IMR-90 (cell line): ENCODE measurements around the gene CPNE6. TPM values are rescaled to one million over a fixed set of nuclear protein-coding genes. Genes with fewer than 3 reads are reported as not detected.

Experiments
- ATAC-seq: fragments of 200-7000 bp; cut with Tn5 transposase; 2 replicates; pipeline ENCODE4 v1.9.1; 2020; ENCODE audit warnings: low read depth, mild to moderate bottlenecking, moderate library complexity
- BruUV-seq: library from RNA; stranded (reverse); fragments of 400-500 nt; replicated peaks from 2 replicates; lab custom pipeline; 2021; lab: Mats Ljungman, UMichigan
- CTCF ChIA-PET: fragments of 300-600 bp; formaldehyde crosslinking; extraction: SDS; loops from one replicate; lab custom pipeline; 2021; ENCODE audit warnings: antibody characterized with exemption; lab: Yijun Ruan, JAX
- POLR2A ChIA-PET: fragments of 300-600 bp; sonication (Branson Sonifier 250); formaldehyde crosslinking; loops from one replicate; lab custom pipeline; 2022; ENCODE audit warnings: antibody characterized with exemption; ENCODE audit not compliant: unreplicated experiment; lab: Charles Lee
- DNase-seq: peaks from one replicate; pipeline ENCODE4 v3.0.0; 2013
- H2AFZ ChIP-seq: replicated peaks from 2 replicates; pipeline ENCODE3; 2013; ENCODE audit warnings: low read length, mild to moderate bottlenecking; ENCODE audit not compliant: poor library complexity
- H2AK5ac ChIP-seq: 2 replicates; pipeline ENCODE4 v1.6.1; 2013; ENCODE audit warnings: low read depth, low read length, inconsistent platforms
- H2AK9ac ChIP-seq: replicated peaks from 2 replicates; pipeline ENCODE3; 2013; ENCODE audit warnings: mild to moderate bottlenecking, low read depth, low read length, moderate library complexity; ENCODE audit not compliant: poor library complexity
- H2BK120ac ChIP-seq: 2 replicates; pipeline ENCODE4 v1.6.1; 2013; ENCODE audit warnings: low read depth, low read length, inconsistent platforms
- H2BK15ac ChIP-seq: 3 replicates; pipeline ENCODE4 v1.6.1; 2013; ENCODE audit warnings: low read depth, low read length, inconsistent platforms
- H2BK20ac ChIP-seq: 2 replicates; pipeline ENCODE4 v1.6.1; 2013; ENCODE audit warnings: low read depth, mild to moderate bottlenecking, inconsistent platforms, low read length, moderate library complexity
- H2BK5ac ChIP-seq: 2 replicates; pipeline ENCODE4 v1.6.1; 2013; ENCODE audit warnings: mild to moderate bottlenecking, low read depth, low read length, inconsistent platforms; ENCODE audit not compliant: poor library complexity, severe bottlenecking
- H3K14ac ChIP-seq: replicated peaks from 2 replicates; pipeline ENCODE4 v1.6.1; 2013; ENCODE audit warnings: low read depth, low read length, inconsistent platforms
- H3K18ac ChIP-seq: 2 replicates; pipeline ENCODE4 v1.6.1; 2013; ENCODE audit warnings: low read depth, low read length, control low read depth
- H3K23ac ChIP-seq: 2 replicates; pipeline ENCODE4 v1.6.1; 2013; ENCODE audit warnings: low read depth, low read length, inconsistent platforms
- H3K27ac ChIP-seq: 2 replicates; pipeline ENCODE4 v1.5.1; 2013; ENCODE audit warnings: mild to moderate bottlenecking, control low read depth, low read length; ENCODE audit not compliant: insufficient read depth
- H3K27me3 ChIP-seq: 2 replicates; pipeline ENCODE4 v1.6.1; 2013; ENCODE audit warnings: low read length; ENCODE audit not compliant: control insufficient read depth, insufficient read depth
- H3K36me3 ChIP-seq: 2 replicates; pipeline ENCODE4 v1.6.1; 2013; ENCODE audit warnings: low read length, mixed read lengths; ENCODE audit not compliant: control insufficient read depth, insufficient read depth
- H3K4ac ChIP-seq: 2 replicates; pipeline ENCODE4 v1.6.1; 2013; ENCODE audit warnings: low read depth, low read length, inconsistent platforms
- H3K4me1 ChIP-seq: 2 replicates; pipeline ENCODE4 v1.6.1; 2013; ENCODE audit warnings: low read length, mixed read lengths; ENCODE audit not compliant: control insufficient read depth, insufficient read depth
- H3K4me2 ChIP-seq: 2 replicates; pipeline ENCODE4 v1.6.1; 2013; ENCODE audit warnings: low read depth, mild to moderate bottlenecking, control low read depth, low read length, moderate library complexity
- H3K4me3 ChIP-seq: 2 replicates; pipeline ENCODE4 v1.5.1; 2013; ENCODE audit warnings: low read depth, mild to moderate bottlenecking, control low read depth, low read length, moderate library complexity; ENCODE audit not compliant: insufficient read depth
- H3K56ac ChIP-seq: 2 replicates; pipeline ENCODE4 v1.6.1; 2013; ENCODE audit warnings: low read length, inconsistent platforms; ENCODE audit not compliant: insufficient read depth; ENCODE audit errors: extremely low read depth
- H3K79me1 ChIP-seq, 2 experiments: 2 replicates each; pipeline ENCODE4 v1.6.1; 2013; ENCODE audit warnings: low read length in 2 of 2, inconsistent platforms in 1 of 2, low read depth in 1 of 2
- H3K9ac ChIP-seq: 2 replicates; pipeline ENCODE4 v1.6.1; 2013; ENCODE audit warnings: low read depth, low read length, control low read depth
- H3K9me1 ChIP-seq: 2 replicates; pipeline ENCODE4 v1.6.1; 2013; ENCODE audit warnings: low read length, inconsistent platforms; ENCODE audit not compliant: insufficient read depth
- H3K9me3 ChIP-seq: 2 replicates; pipeline ENCODE4 v1.6.1; 2013; ENCODE audit warnings: low read length; ENCODE audit not compliant: control insufficient read depth, insufficient read depth
- H4K20me1 ChIP-seq: 2 replicates; pipeline ENCODE4 v1.6.1; 2013; ENCODE audit warnings: low read length, inconsistent platforms; ENCODE audit not compliant: insufficient read depth
- H4K5ac ChIP-seq: 2 replicates; pipeline ENCODE4 v1.6.1; 2013; ENCODE audit warnings: mild to moderate bottlenecking, low read depth, low read length, control low read depth
- H4K8ac ChIP-seq, 2 experiments: 2 replicates each; pipeline ENCODE4 v1.6.1; 2013; ENCODE audit warnings: low read depth in 2 of 2, low read length in 2 of 2, control low read depth in 1 of 2, inconsistent platforms in 1 of 2
- H4K91ac ChIP-seq: 2 replicates; pipeline ENCODE4 v1.6.1; 2013; ENCODE audit warnings: low read depth, low read length, inconsistent platforms; ENCODE audit not compliant: insufficient read depth
- RAD21 ChIP-seq: IDR thresholded peaks from 2 replicates; pipeline ENCODE4 v1.6.1; 2012; ENCODE audit warnings: low read length, improper control_type of control experiment
- RCOR1 ChIP-seq: IDR thresholded peaks from 2 replicates; pipeline ENCODE4 v1.6.1; 2012; ENCODE audit warnings: mild to moderate bottlenecking, low read length, improper control_type of control experiment; ENCODE audit not compliant: insufficient replicate concordance
- WGBS, 2 experiments: methylation state at CpG; one replicate each; pipeline versions ENCODE4 v1.1.5 to v1.1.7; 2013; ENCODE audit warnings: missing lambda C conversion rate in 2 of 2; ENCODE audit not compliant: insufficient read length in 1 of 2; ENCODE audit errors: extremely low coverage in 2 of 2; 5-methylcytosine and 5-hydroxymethylcytosine counted together
- dilution Hi-C: fragments of 300-500 bp; cut with HindIII; formaldehyde crosslinking; loops from one replicate; pipeline ENCODE4 v1.14.3; 2018; ENCODE audit warnings: low sequenced_read_pairs; ENCODE audit not compliant: unreplicated experiment
- in situ Hi-C: fragments of 300-500 bp; cut with MboI; formaldehyde crosslinking; loops from 3 replicates; pipeline ENCODE4 v1.14.3; 2019; ENCODE audit warnings: low sequenced_read_pairs, inconsistent platforms, mixed read lengths
- intact Hi-C: fragments of 100-400 bp; cut with micrococcal nuclease; formaldehyde crosslinking; loops from 2 replicates; pipeline ENCODE4 v1.10.0; 2022
- polyA plus RNA-seq, 3 experiments: library from polyadenylated mRNA; depleted of rRNA; stranded (reverse); fragments of >200 nt; gene quantifications; 2 replicates each; pipeline ENCODE4 v1.2.3, GENCODE V29; 2012; ENCODE audit warnings: low replicate concordance in 1 of 3
- total RNA-seq: library from RNA; depleted of rRNA; stranded (reverse); fragments of >200 nt; gene quantifications from 2 replicates; pipeline ENCODE4 v1.2.3, GENCODE V29; 2012
- TF ChIP-seq, protein P1 (sequence below): fragments of 150-350 bp; IDR thresholded peaks from 2 replicates; pipeline ENCODE4 v1.6.1; 2016; ENCODE audit warnings: low read depth, mild to moderate bottlenecking, low read length, moderate library complexity, borderline replicate concordance

Gene CPNE6
- total and polyA plus RNA-seq, 2 of the 4 experiments (the other 2 are of a cell fraction): not detected

DNA sequence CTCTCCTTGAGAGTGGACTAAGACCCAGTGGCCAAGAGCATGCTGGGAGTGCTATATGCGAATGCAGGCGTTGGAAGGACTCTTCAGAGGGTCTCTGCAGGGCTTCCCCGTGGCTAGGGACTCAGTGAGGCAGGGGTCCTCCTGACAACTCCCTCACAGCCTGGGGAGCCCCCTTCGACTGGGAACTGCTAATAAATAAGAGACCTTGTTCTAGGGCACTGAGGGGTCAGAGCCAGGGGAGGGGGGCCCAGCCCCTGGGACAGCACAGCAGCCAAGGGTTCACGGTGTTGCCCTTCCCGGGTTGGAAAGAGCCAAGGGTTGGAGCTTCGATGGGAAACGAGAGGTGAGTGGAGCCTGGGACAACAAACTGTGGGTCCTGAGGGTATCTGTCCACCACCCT, 6.0 kb upstream of the CPNE6 start:
- dilution Hi-C loops: no loop called here
- Histone ChIP-seq H3K56ac (no peak overlapping the region), H3K4me3 (no peak overlapping the region), H3K9me1 (no peaks in the 10 kb centered on the region), H2BK5ac (no peak overlapping the region), H3K4me2 (no peak overlapping the region), H2AK5ac (no peak overlapping the region), H3K4me1 (no peaks in the 10 kb centered on the region), H4K5ac (no peak overlapping the region), H2BK20ac (no peak overlapping the region), H2BK15ac (no peak overlapping the region), H3K36me3 (no peaks in the 10 kb centered on the region), H3K23ac (no peak overlapping the region), H2AK9ac (no peak overlapping the region), H3K9ac (no peak overlapping the region), H4K91ac (no peak overlapping the region), H3K14ac (no peak overlapping the region), H3K4ac (no peak overlapping the region), H3K27me3 (peaks cover 52% of the 10 kb centered on the region), H3K9me3 (no peaks in the 10 kb centered on the region), H3K27ac (no peak overlapping the region), H3K79me1 (no peaks in the 10 kb centered on the region), H2AFZ (no peak overlapping the region), H2BK120ac (no peak overlapping the region), H3K18ac (no peak overlapping the region), H4K20me1 (no peaks in the 10 kb centered on the region), H4K8ac (no peak overlapping the region)
- no CpG with 5 or more reads among the region's 8 CpGs for WGBS, 2 experiments
- no peak for TF ChIP-seq RCOR1
- TF ChIP-seq, protein P1, sequence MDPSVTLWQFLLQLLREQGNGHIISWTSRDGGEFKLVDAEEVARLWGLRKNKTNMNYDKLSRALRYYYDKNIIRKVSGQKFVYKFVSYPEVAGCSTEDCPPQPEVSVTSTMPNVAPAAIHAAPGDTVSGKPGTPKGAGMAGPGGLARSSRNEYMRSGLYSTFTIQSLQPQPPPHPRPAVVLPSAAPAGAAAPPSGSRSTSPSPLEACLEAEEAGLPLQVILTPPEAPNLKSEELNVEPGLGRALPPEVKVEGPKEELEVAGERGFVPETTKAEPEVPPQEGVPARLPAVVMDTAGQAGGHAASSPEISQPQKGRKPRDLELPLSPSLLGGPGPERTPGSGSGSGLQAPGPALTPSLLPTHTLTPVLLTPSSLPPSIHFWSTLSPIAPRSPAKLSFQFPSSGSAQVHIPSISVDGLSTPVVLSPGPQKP: no peak
- TF ChIP-seq RAD21: no peak
- CTCF ChIA-PET: interaction anchor here (1.2 kb wide), 1 partner anchor 43 kb away, joined by 6 read pairs; no protein-coding TSS in a partner anchor
- ATAC-seq (no peak), DNase-seq (no peak)
- intact Hi-C loops: no loop called here
- in situ Hi-C loops: no loop called here
- POLR2A ChIA-PET: no interaction called here
- BruUV-seq: no TSS peak
